ENCODE data around the gene CHRNB2.

DNA sequence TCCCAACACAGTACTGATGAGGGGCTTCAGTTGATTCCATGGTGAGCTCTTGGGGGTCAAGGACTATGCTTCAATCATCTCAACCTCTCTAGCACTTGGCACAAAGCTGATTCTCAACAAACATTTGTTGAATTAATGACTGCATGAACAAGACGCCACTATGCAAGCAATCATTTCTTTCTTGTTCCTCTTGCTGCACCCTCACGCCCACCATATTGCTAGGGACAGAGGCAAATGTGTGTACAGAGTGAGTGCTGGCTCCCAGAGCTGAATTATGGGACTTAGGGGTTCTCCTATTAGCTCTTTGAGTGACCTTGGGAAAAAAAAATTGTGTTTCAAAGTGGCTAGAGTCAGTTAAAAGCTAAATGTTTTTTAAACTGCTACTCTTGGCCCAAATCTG is 38.0 kb downstream of the CHRNB2 start:
- TF ChIP-seq, protein P1, sequence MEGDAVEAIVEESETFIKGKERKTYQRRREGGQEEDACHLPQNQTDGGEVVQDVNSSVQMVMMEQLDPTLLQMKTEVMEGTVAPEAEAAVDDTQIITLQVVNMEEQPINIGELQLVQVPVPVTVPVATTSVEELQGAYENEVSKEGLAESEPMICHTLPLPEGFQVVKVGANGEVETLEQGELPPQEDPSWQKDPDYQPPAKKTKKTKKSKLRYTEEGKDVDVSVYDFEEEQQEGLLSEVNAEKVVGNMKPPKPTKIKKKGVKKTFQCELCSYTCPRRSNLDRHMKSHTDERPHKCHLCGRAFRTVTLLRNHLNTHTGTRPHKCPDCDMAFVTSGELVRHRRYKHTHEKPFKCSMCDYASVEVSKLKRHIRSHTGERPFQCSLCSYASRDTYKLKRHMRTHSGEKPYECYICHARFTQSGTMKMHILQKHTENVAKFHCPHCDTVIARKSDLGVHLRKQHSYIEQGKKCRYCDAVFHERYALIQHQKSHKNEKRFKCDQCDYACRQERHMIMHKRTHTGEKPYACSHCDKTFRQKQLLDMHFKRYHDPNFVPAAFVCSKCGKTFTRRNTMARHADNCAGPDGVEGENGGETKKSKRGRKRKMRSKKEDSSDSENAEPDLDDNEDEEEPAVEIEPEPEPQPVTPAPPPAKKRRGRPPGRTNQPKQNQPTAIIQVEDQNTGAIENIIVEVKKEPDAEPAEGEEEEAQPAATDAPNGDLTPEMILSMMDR (conservative IDR thresholded peaks at IDR 0.05; ENCODE audit: low read depth, low read length): no peak
- TF ChIP-seq, protein P2, sequence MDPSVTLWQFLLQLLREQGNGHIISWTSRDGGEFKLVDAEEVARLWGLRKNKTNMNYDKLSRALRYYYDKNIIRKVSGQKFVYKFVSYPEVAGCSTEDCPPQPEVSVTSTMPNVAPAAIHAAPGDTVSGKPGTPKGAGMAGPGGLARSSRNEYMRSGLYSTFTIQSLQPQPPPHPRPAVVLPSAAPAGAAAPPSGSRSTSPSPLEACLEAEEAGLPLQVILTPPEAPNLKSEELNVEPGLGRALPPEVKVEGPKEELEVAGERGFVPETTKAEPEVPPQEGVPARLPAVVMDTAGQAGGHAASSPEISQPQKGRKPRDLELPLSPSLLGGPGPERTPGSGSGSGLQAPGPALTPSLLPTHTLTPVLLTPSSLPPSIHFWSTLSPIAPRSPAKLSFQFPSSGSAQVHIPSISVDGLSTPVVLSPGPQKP (IDR thresholded peaks at IDR 0.05; ENCODE audit: borderline replicate concordance, low read depth, low read length): no peak
- TF ChIP-seq SMC3 (IDR thresholded peaks at IDR 0.05; ENCODE audit: low read depth, low read length) (no peak), POLR2A (IDR thresholded peaks at IDR 0.05; ENCODE audit: low read depth, low read length) (no peak), RAD21 (IDR thresholded peaks at IDR 0.05; ENCODE audit: low read length) (no peak), MAZ (IDR thresholded peaks at IDR 0.05; ENCODE audit: borderline replicate concordance, low read depth, low read length) (no peak), CHD1 (IDR thresholded peaks at IDR 0.05; ENCODE audit: low read depth, low read length) (no peak), CEBPB (IDR thresholded peaks at IDR 0.05; ENCODE audit: low read depth, low read length) (no peak)
